HCT116 (cell line): Measurements from ENCODE around the gene ABCC8. TPM values are rescaled to one million over a fixed set of nuclear protein-coding genes. Genes with fewer than 3 reads are reported as not detected.

ENCODE experiments used
- ATAC-seq: fragments of 200-7000 bp; cut with Tn5 transposase; 2 replicates; pipeline ENCODE4 v1.9.1; 2020; ENCODE audit warnings: mild to moderate bottlenecking, moderate library complexity
- BruUV-seq: library from RNA; stranded (reverse); fragments of 400-500 nt; replicated peaks from 2 replicates; lab custom pipeline; 2021; lab: Mats Ljungman, UMichigan
- CTCF ChIA-PET: fragments of 300-600 bp; sonication (Branson Sonifier 250); formaldehyde crosslinking; loops from one replicate; lab custom pipeline; 2021; ENCODE audit warnings: antibody characterized with exemption; lab: Charles Lee
- POLR2A ChIA-PET: fragments of 300-600, 350-600 bp; sonication (Branson Sonifier 250); formaldehyde crosslinking; loops from one replicate; lab custom pipeline; 2021; ENCODE audit warnings: antibody characterized with exemption; lab: Charles Lee
- RAD21 ChIA-PET, 2 experiments: fragments of 300-600 bp; sonication (Branson Sonifier 250); formaldehyde crosslinking; loops; one replicate each; lab custom pipeline; 2023; ENCODE audit warnings: low total read pairs in 2 of 2; ENCODE audit not compliant: uncharacterized antibody in 2 of 2, unreplicated experiment in 2 of 2, low non-redundant PET in 1 of 2; lab: Charles Lee
- DNase-seq: peaks from one replicate; pipeline ENCODE4 v3.0.0-alpha.2; 2010; ENCODE audit warnings: low read depth, low spot score
- H2AFZ ChIP-seq: fragments of 200-600 bp; shearing (Covaris generic), sonication (generic); 2 replicates; pipeline ENCODE4 v1.6.1; 2017; ENCODE audit warnings: low read depth, mixed run types, mixed read lengths, antibody characterized with exemption, low read length; ENCODE audit not compliant: poor library complexity, severe bottlenecking
- H3K27ac ChIP-seq: 2 replicates; pipeline ENCODE4 v1.5.1; 2012; ENCODE audit warnings: low read depth, low read length
- H3K27me3 ChIP-seq: fragments of 200-600 bp; sonication (generic); 2 replicates; pipeline ENCODE4 v1.6.1; 2016; ENCODE audit warnings: mixed run types, low read length, mixed read lengths; ENCODE audit not compliant: insufficient read depth
- H3K36me3 ChIP-seq, 2 experiments: fragments of 200-500 bp in 1 of 2; fragments of 200-600 bp in 1 of 2; sonication (Bioruptor generic) in 1 of 2; sonication (generic) in 1 of 2; 2 replicates each; pipeline versions ENCODE4 v1.5.1 to v1.6.1; 2014 to 2016; ENCODE audit warnings: low read length in 2 of 2, inconsistent platforms in 1 of 2, mixed read lengths in 1 of 2, mixed run types in 1 of 2; ENCODE audit not compliant: insufficient read depth in 2 of 2, control insufficient read depth in 1 of 2
- H3K4me1 ChIP-seq, 2 experiments: fragments of 200-600 bp in 1 of 2; sonication (generic) in 1 of 2; 2 replicates each; pipeline versions ENCODE4 v1.5.1 to v1.6.1; 2012 to 2017; ENCODE audit warnings: low read length in 2 of 2, inconsistent platforms in 1 of 2, mild to moderate bottlenecking in 1 of 2, mixed read lengths in 1 of 2, mixed run types in 1 of 2, moderate library complexity in 1 of 2; ENCODE audit not compliant: insufficient read depth in 2 of 2, control insufficient read depth in 1 of 2
- H3K4me2 ChIP-seq: fragments of 200-600 bp; sonication (generic); 2 replicates; pipeline ENCODE4 v1.6.1; 2017; ENCODE audit warnings: mixed run types, low read length, mixed read lengths
- H3K4me3 ChIP-seq, 2 experiments: fragments of 200-600 bp in 1 of 2; sonication (generic) in 1 of 2; replicated peaks in 1 of 2; 2 replicates each; pipeline ENCODE4 v1.5.1; 2011 to 2016; ENCODE audit warnings: low read length in 2 of 2, control low read depth in 1 of 2, low read depth in 1 of 2, mild to moderate bottlenecking in 1 of 2, mixed read lengths in 1 of 2, mixed run types in 1 of 2
- H3K79me2 ChIP-seq: fragments of 200-600 bp; sonication (generic); 2 replicates; pipeline ENCODE4 v1.6.1; 2017; ENCODE audit warnings: mild to moderate bottlenecking, mixed run types, low read length, moderate library complexity, mixed read lengths; ENCODE audit not compliant: insufficient read depth
- H3K9ac ChIP-seq: fragments of 200-600 bp; sonication (generic); 2 replicates; pipeline ENCODE4 v1.6.1; 2016; ENCODE audit warnings: low read length, mixed read lengths
- H3K9me2 ChIP-seq: fragments of 200-600 bp; sonication (generic), shearing (Covaris generic); 2 replicates; pipeline ENCODE4 v1.6.1; 2017; ENCODE audit warnings: mixed run types, mild to moderate bottlenecking, moderate library complexity; ENCODE audit not compliant: insufficient read depth
- H3K9me3 ChIP-seq, 2 experiments: fragments of 200-500 bp in 1 of 2; fragments of 200-600 bp in 1 of 2; sonication (Bioruptor generic) in 1 of 2; sonication (generic) in 1 of 2; 2 replicates each; pipeline ENCODE4 v1.6.1; 2014 to 2017; ENCODE audit warnings: low read length in 2 of 2, mixed read lengths in 2 of 2, inconsistent platforms in 1 of 2, low read depth in 1 of 2, mild to moderate bottlenecking in 1 of 2, mixed run types in 1 of 2, moderate library complexity in 1 of 2; ENCODE audit not compliant: control insufficient read depth in 1 of 2, insufficient read depth in 1 of 2
- H4K20me1 ChIP-seq: fragments of 200-600 bp; sonication (generic), shearing (Covaris generic); 2 replicates; pipeline ENCODE4 v1.6.1; 2017; ENCODE audit warnings: mixed run types, mild to moderate bottlenecking, moderate library complexity; ENCODE audit not compliant: insufficient read depth
- CBX3 ChIP-seq: IDR thresholded peaks from 2 replicates; pipeline ENCODE4 v1.6.1; 2012; ENCODE audit warnings: low read depth
- EGR1 ChIP-seq: IDR thresholded peaks from 2 replicates; pipeline ENCODE4 v1.6.1; 2012; ENCODE audit warnings: low read depth
- ELF1 ChIP-seq: IDR thresholded peaks from 2 replicates; pipeline ENCODE4 v1.6.1; 2012; ENCODE audit warnings: low read depth, borderline replicate concordance
- FOSL1 ChIP-seq: IDR thresholded peaks from 2 replicates; pipeline ENCODE4 v1.6.1; 2012; ENCODE audit warnings: low read depth
- RAD21 ChIP-seq: IDR thresholded peaks from 2 replicates; pipeline ENCODE4 v1.6.1; 2012; ENCODE audit warnings: low read depth, mild to moderate bottlenecking
- SP1 ChIP-seq: IDR thresholded peaks from 2 replicates; pipeline ENCODE4 v1.6.1; 2012; ENCODE audit warnings: low read depth
- SRF ChIP-seq: IDR thresholded peaks from 2 replicates; pipeline ENCODE4 v1.6.1; 2012; ENCODE audit warnings: low read depth
- TCF7L2 ChIP-seq: IDR thresholded peaks from 2 replicates; pipeline ENCODE4 v1.7.0; 2011; ENCODE audit warnings: borderline replicate concordance, inconsistent platforms; ENCODE audit not compliant: insufficient read depth, insufficient read length; ENCODE audit errors: extremely low read depth
- ZFX ChIP-seq: fragments of 450-650 bp; IDR thresholded peaks from 2 replicates; pipeline ENCODE4 v1.6.1; 2017
- intact Hi-C: fragments of 100-400 bp; cut with micrococcal nuclease; formaldehyde crosslinking; loops from 2 replicates; pipeline ENCODE4 v1.10.0; 2022
- total RNA-seq: library from RNA; stranded (reverse); gene quantifications from one replicate; pipeline ENCODE4 v1.2.1, GENCODE V29; 2021; ENCODE audit not compliant: unreplicated experiment
- TF ChIP-seq, protein P1 (sequence below), 3 experiments: fragments of 200-600 bp in 1 of 3; sonication (generic) in 1 of 3; IDR thresholded peaks in 2 of 3; conservative IDR thresholded peaks in 1 of 3; 2 replicates each; pipeline ENCODE4 v1.5.1; 2012 to 2017; ENCODE audit warnings: low read depth in 2 of 3, low read length in 2 of 3, antibody characterized with exemption in 1 of 3, borderline replicate concordance in 1 of 3, control low read depth in 1 of 3, mild to moderate bottlenecking in 1 of 3, mixed read lengths in 1 of 3, mixed run types in 1 of 3, moderate library complexity in 1 of 3; ENCODE audit not compliant: insufficient read depth in 1 of 3
- TF ChIP-seq, protein P2 (sequence below): IDR thresholded peaks from 2 replicates; pipeline ENCODE4 v1.6.1; 2012
- TF ChIP-seq, protein P3 (sequence below): IDR thresholded peaks from 2 replicates; pipeline ENCODE4 v1.6.1; 2012

ABCC8 gene
- total RNA-seq, 1 experiment from 2014 or later, result 0.39 TPM

DNA sequence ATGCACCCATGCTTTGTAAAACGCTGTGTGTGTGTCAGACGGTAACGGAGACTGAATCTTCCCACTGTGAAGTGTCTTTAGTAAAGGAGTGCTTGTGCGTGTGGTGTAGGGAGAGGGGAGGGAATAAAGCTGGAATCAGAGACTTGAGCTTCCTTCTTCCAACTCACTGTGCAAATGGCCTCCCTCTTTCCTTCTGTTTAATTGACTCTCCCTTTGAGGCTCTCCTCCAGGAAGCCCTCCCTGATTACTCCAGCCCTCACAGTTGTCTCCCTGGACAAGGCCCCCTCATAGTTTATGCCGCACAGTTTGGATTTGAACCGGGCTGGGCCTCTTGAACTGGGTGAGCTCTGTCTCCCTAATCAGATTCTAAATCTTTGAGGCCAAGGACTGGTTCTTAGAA, 65.2 kb downstream of the ABCC8 start:
- H3K9me3 ChIP-seq, result no peaks in the 10 kb centered on the region
- intact Hi-C loops, result no loop called here
- no peak overlapping the region for H3K27ac ChIP-seq
- no peaks in the 10 kb centered on the region for H3K4me1 ChIP-seq
- ChIA-PET CTCF (interaction anchor here (0.8 kb wide), 1 partner anchor 40 kb away, joined by 3 read pairs; no protein-coding TSS in a partner anchor), POLR2A (no interaction called here)
- no peak for DNase-seq
- no peak overlapping the region for H3K4me3 ChIP-seq
- no peak overlapping the region for H3K4me2 ChIP-seq
- no peaks in the 10 kb centered on the region for H3K79me2 ChIP-seq
- H3K9me2 ChIP-seq, result no peaks in the 10 kb centered on the region
- H3K36me3 ChIP-seq, result no peaks in the 10 kb centered on the region
- H2AFZ ChIP-seq, result no peak overlapping the region
- no TSS peak for BruUV-seq
- ATAC-seq, result no peak
- TF ChIP-seq, protein P1, sequence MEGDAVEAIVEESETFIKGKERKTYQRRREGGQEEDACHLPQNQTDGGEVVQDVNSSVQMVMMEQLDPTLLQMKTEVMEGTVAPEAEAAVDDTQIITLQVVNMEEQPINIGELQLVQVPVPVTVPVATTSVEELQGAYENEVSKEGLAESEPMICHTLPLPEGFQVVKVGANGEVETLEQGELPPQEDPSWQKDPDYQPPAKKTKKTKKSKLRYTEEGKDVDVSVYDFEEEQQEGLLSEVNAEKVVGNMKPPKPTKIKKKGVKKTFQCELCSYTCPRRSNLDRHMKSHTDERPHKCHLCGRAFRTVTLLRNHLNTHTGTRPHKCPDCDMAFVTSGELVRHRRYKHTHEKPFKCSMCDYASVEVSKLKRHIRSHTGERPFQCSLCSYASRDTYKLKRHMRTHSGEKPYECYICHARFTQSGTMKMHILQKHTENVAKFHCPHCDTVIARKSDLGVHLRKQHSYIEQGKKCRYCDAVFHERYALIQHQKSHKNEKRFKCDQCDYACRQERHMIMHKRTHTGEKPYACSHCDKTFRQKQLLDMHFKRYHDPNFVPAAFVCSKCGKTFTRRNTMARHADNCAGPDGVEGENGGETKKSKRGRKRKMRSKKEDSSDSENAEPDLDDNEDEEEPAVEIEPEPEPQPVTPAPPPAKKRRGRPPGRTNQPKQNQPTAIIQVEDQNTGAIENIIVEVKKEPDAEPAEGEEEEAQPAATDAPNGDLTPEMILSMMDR (IDR thresholded peaks at IDR 0.05 in 2 of 3, conservative IDR thresholded peaks at IDR 0.05 in 1 of 3; ENCODE audit: borderline replicate concordance in 1 of 3, insufficient read depth in 1 of 3, low read depth in 2 of 3, low read length in 2 of 3), result no peak
- TF ChIP-seq RAD21 (no peak), SP1 (no peak)
- TF ChIP-seq, protein P2, sequence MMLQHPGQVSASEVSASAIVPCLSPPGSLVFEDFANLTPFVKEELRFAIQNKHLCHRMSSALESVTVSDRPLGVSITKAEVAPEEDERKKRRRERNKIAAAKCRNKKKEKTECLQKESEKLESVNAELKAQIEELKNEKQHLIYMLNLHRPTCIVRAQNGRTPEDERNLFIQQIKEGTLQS, result no peak
- TF ChIP-seq, all 23 proteins: peak for 0
- no peak overlapping the region for H3K9ac ChIP-seq
- no peaks in the 10 kb centered on the region for H4K20me1 ChIP-seq
- RAD21 ChIA-PET, result no interaction called here
- peaks cover 17% of the 10 kb centered on the region; the same call in 1 of the 2 replicates for H3K27me3 ChIP-seq

DNA sequence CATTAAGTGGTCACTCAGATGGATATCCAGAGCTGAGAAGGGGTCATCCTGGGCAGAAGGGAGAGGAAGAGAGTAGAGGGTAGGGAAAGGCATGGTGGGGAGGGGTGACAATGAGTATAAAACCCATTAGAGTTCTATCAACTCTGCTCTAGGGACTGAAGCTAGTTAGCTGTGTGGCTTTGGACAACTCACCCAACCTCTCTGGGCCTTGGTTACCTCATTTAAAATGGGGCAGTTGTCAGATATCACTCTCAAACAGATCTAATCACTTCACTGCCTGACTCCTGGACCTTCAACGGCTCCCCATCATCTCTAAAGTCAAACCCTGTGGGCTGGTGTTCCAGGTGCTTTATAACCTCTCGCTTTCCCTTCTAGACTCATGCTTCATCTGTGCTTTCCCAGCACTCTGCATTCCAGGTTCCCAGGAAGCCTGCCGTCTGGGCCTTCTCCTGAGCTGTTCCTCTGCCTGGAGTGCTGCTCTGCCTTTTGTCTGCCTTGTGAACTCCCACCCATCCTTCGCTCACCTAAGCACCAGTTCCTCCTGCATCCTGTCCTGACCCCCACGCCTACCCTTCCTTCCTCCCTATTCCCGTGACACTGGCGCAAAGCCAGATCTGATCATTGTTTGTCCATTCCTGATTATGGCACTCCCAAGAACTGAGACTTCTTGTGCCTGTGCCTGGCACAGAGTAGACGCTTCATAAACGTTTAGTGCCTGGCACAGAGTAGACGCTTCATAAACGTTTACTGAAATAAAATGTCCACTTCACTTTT, 65.9 kb downstream of the ABCC8 start:
- no peak overlapping the region for H3K27ac ChIP-seq
- ChIA-PET RAD21 (no interaction called here), POLR2A (no interaction called here), CTCF (interaction anchor here (0.8 kb wide), 1 partner anchor 39 kb away, joined by 3 read pairs; no protein-coding TSS in a partner anchor)
- peaks cover 0 to 4% of the 10 kb centered on the region in 2 experiments; a peak in 2 of 4 replicates for H3K4me1 ChIP-seq
- H3K9ac ChIP-seq, result no peak overlapping the region
- no peak for ATAC-seq
- H3K4me3 ChIP-seq, result no peak overlapping the region
- no peak for DNase-seq
- no peak overlapping the region for H3K4me2 ChIP-seq
- H3K9me3 ChIP-seq, result no peaks in the 10 kb centered on the region
- H2AFZ ChIP-seq, result no peak overlapping the region
- H4K20me1 ChIP-seq, result no peaks in the 10 kb centered on the region
- BruUV-seq, result no TSS peak
- H3K36me3 ChIP-seq, result no peaks in the 10 kb centered on the region
- no peak for TF ChIP-seq EGR1
- TF ChIP-seq ELF1, result no peak
- no peak for TF ChIP-seq CBX3
- TF ChIP-seq TCF7L2, result no peak
- no peak for TF ChIP-seq ZFX
- TF ChIP-seq, protein P3, sequence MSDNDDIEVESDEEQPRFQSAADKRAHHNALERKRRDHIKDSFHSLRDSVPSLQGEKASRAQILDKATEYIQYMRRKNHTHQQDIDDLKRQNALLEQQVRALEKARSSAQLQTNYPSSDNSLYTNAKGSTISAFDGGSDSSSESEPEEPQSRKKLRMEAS, result no peak
- no peak for TF ChIP-seq FOSL1
- no peak for TF ChIP-seq SRF
- no peaks in the 10 kb centered on the region for H3K9me2 ChIP-seq
- peaks cover 10% of the 10 kb centered on the region; the same call in 1 of the 2 replicates for H3K27me3 ChIP-seq
- no peaks in the 10 kb centered on the region for H3K79me2 ChIP-seq
- intact Hi-C loops, result no loop called here
